ENCODE data around the gene ASB15. TPM values are rescaled to one million over a fixed set of nuclear protein-coding genes. Genes with fewer than 3 reads are reported as not detected.
"Not testable (repeated sequence)": the region's sequence is repeated elsewhere in the genome, so short reads cannot be mapped to it uniquely, and the experiment has no call there.

ASB15 gene
- total RNA-seq, 2 experiments from 2014 or later, result not detected

DNA sequence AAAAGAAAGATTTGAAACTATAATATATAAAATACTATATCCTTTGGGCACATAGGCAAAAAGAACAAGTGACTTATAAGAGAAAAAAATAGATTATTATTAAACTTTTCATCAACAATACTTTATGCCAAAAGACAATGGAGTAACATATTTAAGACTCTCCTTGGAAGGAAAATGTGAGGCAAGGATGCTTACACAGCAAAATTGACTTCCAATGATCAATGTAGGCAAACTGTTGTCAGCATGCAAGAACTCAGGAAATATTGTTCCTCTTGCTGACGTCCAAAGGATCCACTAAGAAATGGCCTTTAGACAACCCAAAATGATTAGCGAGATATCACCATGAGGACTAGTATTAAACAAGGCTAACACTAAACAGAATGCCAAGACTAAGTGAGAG, 31.2 kb downstream of the ASB15 start:
- Mint-ChIP-seq H3K27ac (no peak overlapping the region), H3K4me3 (no peak overlapping the region), H3K9me3 (no peaks in the 10 kb centered on the region), H3K27me3 (peaks cover 11% of the 10 kb centered on the region), H3K4me1 (no peaks in the 10 kb centered on the region), H3K36me3 (ENCODE audit: low read depth) (no peaks in the 10 kb centered on the region)
- POLR2A ChIA-PET, result no interaction called here
- no peak for DNase-seq
- CTCF ChIA-PET, result no interaction called here

DNA sequence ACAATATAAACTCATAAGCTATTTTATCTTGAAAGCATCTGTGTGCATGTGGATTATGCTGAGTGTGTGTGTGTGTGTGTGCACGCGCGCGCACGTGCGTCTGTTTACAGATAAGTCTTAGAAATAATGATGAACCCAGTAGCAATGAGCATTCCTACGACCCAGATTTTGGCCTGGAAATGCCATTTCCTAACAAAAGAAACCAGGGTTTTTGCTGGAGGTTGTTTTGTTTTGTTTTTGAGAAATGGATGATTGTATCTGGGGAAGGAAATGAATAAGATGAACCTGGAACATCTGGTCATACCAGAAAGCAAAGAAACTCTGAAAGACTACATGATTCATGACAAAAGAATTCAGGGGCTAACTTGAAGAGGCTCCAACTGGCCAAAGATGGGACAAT, 31.9 kb downstream of the ASB15 start:
- POLR2A ChIA-PET, result no interaction called here
- DNase-seq, result no peak

DNA sequence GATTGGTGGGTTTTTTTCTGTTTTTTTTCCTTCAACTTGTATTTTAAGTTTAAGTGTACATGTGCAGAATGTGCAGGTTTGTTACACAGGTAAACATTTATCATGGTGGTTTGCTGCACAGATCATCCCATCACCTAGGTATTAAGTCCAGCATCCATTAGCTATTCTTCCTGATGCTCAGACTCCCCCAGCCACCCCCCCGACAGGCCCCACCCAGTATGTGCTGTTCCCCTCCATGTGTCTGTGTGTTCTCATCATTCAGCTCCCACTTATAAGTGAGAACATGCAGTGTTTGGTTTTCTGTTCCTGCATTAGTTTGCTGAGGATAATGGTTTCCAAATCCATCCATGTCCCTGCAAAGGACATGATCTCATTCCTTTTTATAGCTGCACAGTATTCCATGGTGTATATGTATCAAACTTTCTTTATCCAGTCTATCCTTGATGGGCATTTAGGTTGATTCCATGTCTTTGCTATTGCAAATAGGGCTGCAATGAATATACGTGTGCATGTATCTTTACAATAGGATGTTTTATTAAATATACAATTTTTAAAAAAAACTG, 32.5 kb downstream of the ASB15 start:
- H3K27ac Mint-ChIP-seq; CTCF ChIA-PET; DNase-seq; H3K9me3 Mint-ChIP-seq; H3K4me1 Mint-ChIP-seq; POLR2A ChIA-PET; H3K4me3 Mint-ChIP-seq; H3K36me3 Mint-ChIP-seq (ENCODE audit: low read depth): not testable (repeated sequence)
- H3K27me3 Mint-ChIP-seq, result peaks cover 14% of the 10 kb centered on the region

More for the DNA sequence above, 31.9 kb downstream of the ASB15 start:
- H3K27me3 Mint-ChIP-seq, result peaks cover 15% of the 10 kb centered on the region
- H3K4me3 Mint-ChIP-seq, result no peak overlapping the region
- CTCF ChIA-PET, result no interaction called here
- H3K9me3 Mint-ChIP-seq, result no peaks in the 10 kb centered on the region
- no peaks in the 10 kb centered on the region for H3K4me1 Mint-ChIP-seq
- no peaks in the 10 kb centered on the region for H3K36me3 Mint-ChIP-seq (ENCODE audit: low read depth)
- no peak overlapping the region for H3K27ac Mint-ChIP-seq

DNA sequence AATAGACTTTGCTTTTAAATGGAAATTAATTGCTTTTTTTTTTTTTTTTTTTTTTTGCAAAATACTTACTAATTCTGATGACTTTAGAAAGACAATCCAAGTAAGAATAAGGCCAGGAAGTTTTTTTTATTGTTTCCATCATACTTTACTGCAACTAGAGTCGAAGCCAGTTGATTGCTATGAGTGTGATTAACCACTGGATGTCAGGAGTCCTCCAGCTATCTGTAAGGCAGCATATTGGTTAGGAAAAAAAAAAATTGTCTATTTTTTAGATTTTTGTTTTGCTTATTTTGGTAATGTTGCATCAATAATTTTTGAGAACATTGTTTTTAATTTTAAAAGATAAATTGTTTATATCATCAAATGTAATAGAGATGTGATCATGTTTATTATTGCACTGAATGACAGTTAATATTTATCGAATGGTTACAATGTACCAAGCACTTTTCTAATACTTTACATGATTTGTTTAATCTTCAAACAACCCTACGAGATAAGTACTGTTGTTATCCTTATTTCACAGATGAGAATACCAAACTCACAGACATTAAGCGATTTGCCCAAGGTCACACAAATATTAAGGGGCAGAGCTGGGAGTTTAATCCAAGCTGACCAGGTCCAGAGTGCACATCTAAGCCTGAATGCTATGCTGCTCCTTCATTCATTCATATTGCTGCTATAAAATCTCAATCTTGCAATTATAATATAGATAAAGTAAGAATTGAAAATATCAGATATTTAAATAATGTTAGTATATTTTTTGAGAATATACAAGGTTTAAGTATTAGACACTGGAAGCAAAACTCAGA, 34.1 kb downstream of the ASB15 start:
- no peak for DNase-seq
- ChIA-PET CTCF (interaction anchor here (0.6 to 1.0 kb wide), 3 partner anchors 62 to 211 kb away, joined by 3 to 4 read pairs (median 3); no protein-coding TSS in a partner anchor), POLR2A (interaction anchor here (0.7 kb wide), 1 partner anchor 1047 kb away, joined by 3 read pairs; no protein-coding TSS in a partner anchor)
- H3K9me3 Mint-ChIP-seq, result no peaks in the 10 kb centered on the region
- no peak overlapping the region for H3K27ac Mint-ChIP-seq
- no peak overlapping the region for H3K4me3 Mint-ChIP-seq
- H3K4me1 Mint-ChIP-seq, result no peaks in the 10 kb centered on the region
- peaks cover 14% of the 10 kb centered on the region for H3K27me3 Mint-ChIP-seq
- no peaks in the 10 kb centered on the region for H3K36me3 Mint-ChIP-seq (ENCODE audit: low read depth)

DNA sequence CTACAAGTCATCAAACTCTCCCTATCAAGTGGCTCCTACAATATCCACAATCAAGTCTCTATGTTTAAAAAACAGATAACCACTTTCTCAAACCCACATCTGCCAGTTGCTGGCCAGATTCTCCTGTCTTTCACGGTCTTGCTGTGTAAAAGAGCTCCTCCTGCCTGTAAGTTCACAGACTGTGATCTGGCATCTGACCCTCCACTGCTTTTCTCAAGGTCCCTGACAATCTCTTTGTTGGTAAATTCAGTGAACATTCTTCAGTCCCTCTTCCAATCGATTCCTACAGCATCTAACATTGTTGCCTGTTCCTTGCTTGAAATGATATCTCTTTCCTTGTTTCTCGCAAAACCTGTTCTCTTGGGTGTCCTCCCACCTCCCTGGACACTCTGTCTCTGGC, 35.6 kb downstream of the ASB15 start:
- Mint-ChIP-seq H3K27me3 (peaks cover 14% of the 10 kb centered on the region), H3K4me3 (no peak overlapping the region), H3K27ac (no peak overlapping the region), H3K36me3 (ENCODE audit: low read depth) (no peaks in the 10 kb centered on the region), H3K9me3 (no peaks in the 10 kb centered on the region), H3K4me1 (no peaks in the 10 kb centered on the region)
- DNase-seq, result no peak
- ChIA-PET CTCF (interaction anchor here (0.9 kb wide), 1 partner anchor 16 kb away, joined by 3 read pairs; no protein-coding TSS in a partner anchor), POLR2A (interaction anchor here (0.6 kb wide), 1 partner anchor 111 kb away, joined by 3 read pairs; no protein-coding TSS in a partner anchor)

DNA sequence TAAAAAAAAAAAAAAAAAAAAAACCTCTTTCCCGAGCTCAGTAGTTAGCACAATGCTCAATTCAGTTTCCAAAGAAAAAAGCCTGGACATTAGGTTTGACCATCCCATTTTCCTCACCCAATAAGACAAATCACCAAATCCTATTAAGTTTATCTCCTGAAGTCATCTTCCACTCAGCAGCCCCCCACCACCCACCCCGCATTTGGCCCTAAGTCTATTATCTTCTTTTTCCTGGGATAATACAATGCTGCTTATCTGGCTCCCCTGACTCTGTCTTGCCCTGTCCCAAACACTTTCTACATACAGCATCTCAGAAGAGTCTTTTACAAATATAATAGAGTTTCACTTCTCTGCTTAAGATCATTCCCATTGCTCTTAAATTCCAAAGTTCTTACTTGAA, 36.3 kb downstream of the ASB15 start:
- CTCF ChIA-PET, result interaction anchor here (0.9 kb wide), 1 partner anchor 15 kb away, joined by 3 read pairs; no protein-coding TSS in a partner anchor
- no peaks in the 10 kb centered on the region for H3K9me3 Mint-ChIP-seq
- H3K4me1 Mint-ChIP-seq, result no peaks in the 10 kb centered on the region
- DNase-seq, result no peak
- no peaks in the 10 kb centered on the region for H3K36me3 Mint-ChIP-seq (ENCODE audit: low read depth)
- peaks cover 14% of the 10 kb centered on the region for H3K27me3 Mint-ChIP-seq
- POLR2A ChIA-PET, result no interaction called here
- H3K4me3 Mint-ChIP-seq, result no peak overlapping the region
- no peak overlapping the region for H3K27ac Mint-ChIP-seq

DNA sequence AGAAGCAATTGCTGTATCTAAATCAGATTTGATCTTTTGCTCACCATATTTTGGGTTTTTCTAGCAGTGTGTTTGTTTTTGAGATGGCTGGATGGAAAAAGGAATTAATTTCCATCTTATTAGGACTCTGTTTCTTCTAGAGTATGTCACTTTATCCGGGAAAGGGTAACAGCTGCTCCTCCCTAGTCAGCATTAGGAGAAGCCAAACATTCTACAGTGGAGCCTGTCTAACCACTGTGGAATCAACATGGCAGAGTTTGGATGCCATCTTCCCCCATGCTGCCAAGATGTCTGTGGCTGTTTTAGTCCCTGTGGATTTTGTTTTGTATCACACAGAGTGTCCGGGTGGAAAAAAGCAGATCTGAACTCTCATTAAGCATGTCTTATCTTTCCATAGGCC, 38.0 kb downstream of the ASB15 start:
- Mint-ChIP-seq H3K9me3 (no peaks in the 10 kb centered on the region), H3K36me3 (ENCODE audit: low read depth) (no peaks in the 10 kb centered on the region), H3K27ac (no peak overlapping the region), H3K4me1 (no peaks in the 10 kb centered on the region), H3K27me3 (peaks cover 29% of the 10 kb centered on the region), H3K4me3 (no peak overlapping the region)
- POLR2A ChIA-PET, result no interaction called here
- CTCF ChIA-PET, result no interaction called here
- DNase-seq, result no peak

DNA sequence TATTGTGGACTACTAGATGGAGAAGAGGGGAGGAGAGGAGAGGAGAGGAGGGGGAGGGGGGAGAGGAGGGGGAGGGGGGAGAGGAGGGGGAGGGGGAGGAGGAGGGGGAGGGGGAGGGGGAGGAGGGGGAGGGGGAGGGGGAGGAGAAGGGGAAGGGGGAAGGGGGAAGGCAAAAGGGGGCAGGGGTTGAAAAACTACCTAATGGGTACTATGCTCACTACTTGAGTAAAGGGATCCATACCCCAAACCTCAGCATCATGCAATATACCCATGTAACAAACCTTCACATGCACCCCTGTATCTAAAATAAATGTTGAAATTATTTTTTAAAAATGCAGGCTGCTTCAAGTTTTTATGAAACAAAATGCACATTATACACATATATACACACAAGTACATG, 39.0 kb downstream of the ASB15 start:
- no peak overlapping the region for H3K4me3 Mint-ChIP-seq
- H3K27me3 Mint-ChIP-seq, result peaks cover 25% of the 10 kb centered on the region
- H3K27ac Mint-ChIP-seq, result no peak overlapping the region
- H3K36me3 Mint-ChIP-seq (ENCODE audit: low read depth), result no peaks in the 10 kb centered on the region
- H3K4me1 Mint-ChIP-seq, result no peaks in the 10 kb centered on the region
- CTCF ChIA-PET, result no interaction called here
- no peaks in the 10 kb centered on the region for H3K9me3 Mint-ChIP-seq
- no peak for DNase-seq
- POLR2A ChIA-PET, result no interaction called here

DNA sequence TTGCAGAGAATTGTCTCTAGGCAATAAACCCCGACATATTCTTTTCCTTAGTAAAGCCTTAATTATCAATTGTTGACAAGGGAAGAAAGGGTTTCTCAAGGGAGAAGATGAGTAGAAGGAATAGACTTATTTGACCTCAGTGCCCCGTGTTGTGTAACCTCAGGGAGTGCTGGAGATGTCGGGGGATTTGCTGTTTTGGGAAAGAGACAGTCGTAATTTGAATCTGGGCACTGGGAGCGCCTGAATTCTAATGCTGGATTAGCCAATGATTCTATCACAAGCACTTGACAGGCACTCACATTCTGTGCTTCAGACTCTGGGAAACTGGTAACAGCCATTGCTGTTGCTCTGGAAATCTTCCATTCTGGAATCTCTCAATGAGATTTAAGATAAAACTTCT, 40.3 kb downstream of the ASB15 start:
- Mint-ChIP-seq H3K27ac (no peak overlapping the region), H3K4me1 (no peaks in the 10 kb centered on the region), H3K9me3 (no peaks in the 10 kb centered on the region), H3K36me3 (ENCODE audit: low read depth) (no peaks in the 10 kb centered on the region), H3K4me3 (no peak overlapping the region), H3K27me3 (peaks cover 24% of the 10 kb centered on the region)
- no peak for DNase-seq
- ChIA-PET CTCF (no interaction called here), POLR2A (no interaction called here)

DNA sequence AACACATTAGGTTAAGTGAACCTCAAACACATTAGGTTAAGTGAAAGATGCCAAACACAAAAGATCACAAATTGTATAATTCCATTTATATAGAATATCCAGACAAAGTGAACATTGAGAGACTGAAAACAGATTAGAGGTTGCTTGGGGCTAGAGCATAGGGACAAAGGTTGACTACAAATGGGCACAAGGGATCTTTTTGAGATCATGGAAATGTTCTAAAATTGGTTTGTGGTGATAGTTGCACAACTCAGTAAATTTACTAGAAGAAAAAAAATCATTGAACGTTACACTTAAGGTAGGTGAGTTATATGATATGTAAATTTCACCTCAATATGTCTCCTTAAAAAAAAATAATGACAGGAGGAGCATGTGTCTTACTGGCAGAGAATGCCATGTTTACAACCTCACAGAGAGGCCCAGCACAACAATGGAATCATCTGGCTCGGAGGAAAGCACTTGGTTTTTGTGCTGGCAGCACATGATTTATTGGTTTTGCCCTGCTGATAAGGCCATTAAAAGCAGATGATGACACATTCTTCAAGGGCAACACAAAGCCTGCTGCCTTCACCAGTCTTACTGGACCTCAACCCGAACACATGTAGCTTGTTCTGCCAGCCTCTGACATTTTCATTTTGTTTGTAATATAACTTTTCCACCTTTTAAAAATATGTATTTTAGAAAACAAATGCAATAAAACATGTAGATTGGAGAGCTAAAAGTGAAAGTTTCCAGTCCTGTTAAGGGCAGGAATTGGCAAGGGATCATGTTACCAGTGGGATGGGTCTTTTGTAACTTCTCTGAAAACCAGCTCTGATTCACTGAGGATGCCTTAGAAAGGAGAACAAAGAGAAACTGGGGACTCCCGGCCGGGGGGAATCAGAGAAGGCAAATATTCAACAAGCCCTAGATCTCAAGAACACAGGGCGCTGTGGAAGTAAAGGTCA, 42.1 kb downstream of the ASB15 start:
- Mint-ChIP-seq H3K27ac (no peak overlapping the region), H3K27me3 (peaks cover 16% of the 10 kb centered on the region), H3K4me1 (no peaks in the 10 kb centered on the region), H3K36me3 (ENCODE audit: low read depth) (no peaks in the 10 kb centered on the region), H3K9me3 (no peaks in the 10 kb centered on the region), H3K4me3 (no peak overlapping the region)
- DNase-seq, result no peak
- ChIA-PET POLR2A (no interaction called here), CTCF (interaction anchor here (0.6 kb wide), 1 partner anchor 44 kb away, joined by 3 read pairs; no protein-coding TSS in a partner anchor)

DNA sequence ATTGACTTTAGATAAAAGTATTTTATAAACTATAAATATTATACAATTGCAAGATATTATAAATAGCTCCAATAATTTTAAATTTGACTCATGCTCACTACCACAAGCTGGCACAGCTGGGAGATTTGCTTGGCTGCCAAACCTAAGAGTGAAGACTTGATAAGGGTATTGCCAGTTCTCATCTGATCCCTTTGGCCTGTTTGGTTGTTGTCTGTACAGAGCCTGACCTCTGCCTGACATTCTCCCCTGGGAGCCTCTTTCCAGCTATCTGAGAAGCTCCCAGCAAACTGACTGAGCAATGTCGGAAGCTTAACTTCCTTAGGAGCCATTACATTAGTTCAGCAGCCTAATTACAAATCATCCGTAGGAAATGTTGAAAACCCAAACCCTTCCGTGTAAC, 43.9 kb downstream of the ASB15 start:
- no peak for DNase-seq
- Mint-ChIP-seq H3K27ac (no peak overlapping the region), H3K36me3 (ENCODE audit: low read depth) (no peaks in the 10 kb centered on the region), H3K4me3 (no peak overlapping the region), H3K27me3 (peaks cover 15% of the 10 kb centered on the region), H3K9me3 (no peaks in the 10 kb centered on the region), H3K4me1 (no peaks in the 10 kb centered on the region)
- ChIA-PET POLR2A (no interaction called here), CTCF (no interaction called here)

DNA sequence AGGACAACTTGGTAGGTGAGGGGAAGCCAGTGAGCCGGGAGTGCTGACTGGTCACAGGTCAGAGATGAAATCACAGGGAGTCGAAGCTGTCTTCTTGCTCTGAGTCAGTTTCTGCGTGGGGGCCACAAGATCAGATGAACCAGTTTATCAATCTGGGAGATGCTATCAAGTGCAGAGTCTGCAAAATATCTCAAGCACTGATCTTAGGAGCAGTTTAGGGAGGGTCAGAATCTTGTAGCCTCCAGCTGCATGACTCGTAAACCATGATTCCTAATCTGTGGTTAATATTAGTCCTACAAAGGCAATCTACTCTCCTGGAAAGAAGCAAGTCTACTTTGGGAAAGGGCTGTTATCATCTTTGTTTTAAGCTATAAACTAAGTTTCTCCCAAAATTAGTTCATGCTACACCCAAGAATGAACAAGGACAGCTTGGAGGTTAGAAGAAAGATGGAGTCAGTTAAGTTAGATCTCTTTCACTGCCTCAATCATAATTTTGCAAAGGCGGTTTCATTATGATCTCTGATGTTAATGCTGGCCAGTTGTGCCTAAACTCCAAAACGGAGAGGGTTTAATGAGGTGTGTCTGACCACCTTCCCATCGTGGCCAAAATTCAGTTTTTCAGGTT, 45.6 kb downstream of the ASB15 start:
- Mint-ChIP-seq H3K4me3 (no peak overlapping the region), H3K36me3 (ENCODE audit: low read depth) (no peaks in the 10 kb centered on the region), H3K27me3 (peaks cover 21% of the 10 kb centered on the region), H3K9me3 (no peaks in the 10 kb centered on the region), H3K27ac (no peak overlapping the region), H3K4me1 (no peaks in the 10 kb centered on the region)
- DNase-seq, result no peak
- CTCF ChIA-PET, result no interaction called here
- POLR2A ChIA-PET, result no interaction called here

Measured in activated CD4-positive, alpha-beta T cell treated with anti-CD3 and anti-CD28 coated beads, Interleukin-2, amount 10 ng/mL, durations not matched to agents 7 days and 5 days (primary cell).